Progenitor cell of endocrine pancreas (in vitro differentiated cells): Measurements from ENCODE around the gene DCT. TPM values are rescaled to one million over a fixed set of nuclear protein-coding genes. Genes with fewer than 3 reads are reported as not detected.

Experiments
- DNase-seq: peaks from one replicate; pipeline ENCODE4 v3.0.0; 2021; ENCODE audit warnings: low spot score; ENCODE audit not compliant: unreplicated experiment
- H3K27ac Mint-ChIP-seq: 2 replicates; pipeline ENCODE4 v1.8.0; 2021; ENCODE audit warnings: mild to moderate bottlenecking, moderate library complexity, mixed read lengths
- H3K27me3 Mint-ChIP-seq: 2 replicates; pipeline ENCODE4 v1.8.0; 2021; ENCODE audit warnings: mixed read lengths
- H3K36me3 Mint-ChIP-seq: 2 replicates; pipeline ENCODE4 v1.8.0; 2022; ENCODE audit warnings: mixed read lengths; ENCODE audit not compliant: insufficient read depth
- H3K4me1 Mint-ChIP-seq: 2 replicates; pipeline ENCODE4 v1.8.0; 2021; ENCODE audit warnings: low read depth, mixed read lengths
- H3K4me3 Mint-ChIP-seq: 2 replicates; pipeline ENCODE4 v1.8.0; 2021; ENCODE audit warnings: low read depth, mild to moderate bottlenecking, moderate library complexity, mixed read lengths
- H3K9me3 Mint-ChIP-seq: 2 replicates; pipeline ENCODE4 v1.8.0; 2021; ENCODE audit warnings: low read depth, mixed read lengths
- total RNA-seq: library from RNA; stranded (reverse); gene quantifications from 2 replicates; pipeline ENCODE4 v1.2.1, GENCODE V29; 2021
- TF ChIP-seq, protein P1 (sequence below): fragments of 200-600 bp; sonication (generic); IDR thresholded peaks from one replicate; pipeline ENCODE4 v1.5.0; 2021; ENCODE audit warnings: antibody characterized with exemption, mild to moderate bottlenecking; ENCODE audit not compliant: unreplicated experiment

Gene DCT
- total RNA-seq, 1 donor from 2014 or later = not detected

DNA sequence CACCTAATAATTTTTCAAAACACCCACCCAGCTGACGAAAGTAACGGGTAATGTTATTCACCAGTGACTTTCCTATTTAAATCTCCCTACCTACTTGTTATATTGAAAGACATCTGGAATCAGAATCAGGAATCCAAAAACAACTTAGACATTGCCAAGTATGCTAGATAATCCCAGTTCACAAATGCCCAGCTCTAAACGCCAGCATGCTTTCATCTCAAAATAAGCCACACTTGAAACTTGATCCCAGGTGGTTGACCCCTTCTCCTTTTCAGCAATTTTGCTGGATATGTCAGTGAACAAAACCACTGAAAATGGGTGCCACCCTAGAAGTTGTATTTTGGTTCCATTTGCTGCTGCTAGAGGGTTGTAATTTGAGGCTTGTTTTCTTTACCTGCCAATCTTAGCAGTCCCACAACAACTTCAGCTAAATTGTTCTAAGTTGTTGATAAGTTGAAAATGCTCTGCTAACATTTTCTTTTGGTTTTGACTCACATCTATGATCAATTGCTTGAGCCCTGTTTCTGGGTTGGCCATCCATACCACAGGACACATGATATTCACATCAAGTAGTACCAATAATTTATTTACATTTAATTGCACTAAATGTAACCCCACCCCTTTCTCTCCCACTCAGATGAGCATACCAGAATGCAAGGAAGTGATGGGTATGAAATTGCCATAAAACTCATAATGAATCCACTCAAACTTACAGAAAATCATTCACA lies 66.4 kb downstream of the DCT start:
- no peak overlapping the region for H3K4me3 Mint-ChIP-seq
- TF ChIP-seq, protein P1, sequence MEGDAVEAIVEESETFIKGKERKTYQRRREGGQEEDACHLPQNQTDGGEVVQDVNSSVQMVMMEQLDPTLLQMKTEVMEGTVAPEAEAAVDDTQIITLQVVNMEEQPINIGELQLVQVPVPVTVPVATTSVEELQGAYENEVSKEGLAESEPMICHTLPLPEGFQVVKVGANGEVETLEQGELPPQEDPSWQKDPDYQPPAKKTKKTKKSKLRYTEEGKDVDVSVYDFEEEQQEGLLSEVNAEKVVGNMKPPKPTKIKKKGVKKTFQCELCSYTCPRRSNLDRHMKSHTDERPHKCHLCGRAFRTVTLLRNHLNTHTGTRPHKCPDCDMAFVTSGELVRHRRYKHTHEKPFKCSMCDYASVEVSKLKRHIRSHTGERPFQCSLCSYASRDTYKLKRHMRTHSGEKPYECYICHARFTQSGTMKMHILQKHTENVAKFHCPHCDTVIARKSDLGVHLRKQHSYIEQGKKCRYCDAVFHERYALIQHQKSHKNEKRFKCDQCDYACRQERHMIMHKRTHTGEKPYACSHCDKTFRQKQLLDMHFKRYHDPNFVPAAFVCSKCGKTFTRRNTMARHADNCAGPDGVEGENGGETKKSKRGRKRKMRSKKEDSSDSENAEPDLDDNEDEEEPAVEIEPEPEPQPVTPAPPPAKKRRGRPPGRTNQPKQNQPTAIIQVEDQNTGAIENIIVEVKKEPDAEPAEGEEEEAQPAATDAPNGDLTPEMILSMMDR = no peak
- peaks cover 11% of the 10 kb centered on the region for H3K9me3 Mint-ChIP-seq
- no peak for DNase-seq
- H3K36me3 Mint-ChIP-seq = peaks cover 6% of the 10 kb centered on the region
- H3K27me3 Mint-ChIP-seq = no peaks in the 10 kb centered on the region
- peaks cover 37% of the 10 kb centered on the region for H3K4me1 Mint-ChIP-seq
- peak overlapping the region; percentile 1 for H3K27ac Mint-ChIP-seq

GRCh38 chr13:94411747-94412146 lies 67.7 kb downstream of the DCT start:
- H3K4me3 Mint-ChIP-seq = no peak overlapping the region
- H3K27me3 Mint-ChIP-seq = no peaks in the 10 kb centered on the region
- no peak overlapping the region for H3K27ac Mint-ChIP-seq
- peaks cover 6% of the 10 kb centered on the region for H3K36me3 Mint-ChIP-seq
- H3K9me3 Mint-ChIP-seq = peaks cover 8% of the 10 kb centered on the region
- TF ChIP-seq, protein P1 = no peak
- DNase-seq = no peak
- peaks cover 33% of the 10 kb centered on the region for H3K4me1 Mint-ChIP-seq

- Mint-ChIP-seq H3K27ac (no peak overlapping the region), H3K9me3 (peaks cover 8% of the 10 kb centered on the region), H3K27me3 (no peaks in the 10 kb centered on the region), H3K4me3 (no peak overlapping the region), H3K4me1 (no peaks in the 10 kb centered on the region), H3K36me3 (peaks cover 6% of the 10 kb centered on the region)
- TF ChIP-seq, protein P1 = no peak
- no peak for DNase-seq
Observed at GRCh38 chr13:94408314-94409036, 71.0 kb downstream of the DCT start.

DNA sequence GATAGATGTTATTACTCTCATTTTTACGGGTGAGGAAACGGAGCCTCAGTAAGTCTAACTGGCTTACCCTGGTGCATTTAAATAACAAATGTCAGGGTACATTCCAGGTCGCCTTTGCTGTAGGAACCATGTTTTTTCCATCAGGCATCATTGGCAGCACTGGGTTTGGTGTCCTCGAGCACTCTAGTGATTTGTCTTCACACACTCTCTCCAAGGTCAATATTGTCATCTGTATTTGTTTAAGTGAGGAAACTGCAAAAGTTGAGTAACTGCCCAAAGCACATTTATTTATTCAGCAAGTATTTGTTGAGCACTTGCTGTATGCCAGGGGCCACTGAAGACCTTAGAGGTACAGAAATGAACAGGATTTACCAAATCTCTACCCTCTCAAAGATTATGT lies 78.6 kb downstream of the DCT start:
- no peak for DNase-seq
- Mint-ChIP-seq H3K36me3 (peaks cover 11% of the 10 kb centered on the region), H3K27me3 (no peaks in the 10 kb centered on the region), H3K9me3 (no peaks in the 10 kb centered on the region), H3K4me1 (no peaks in the 10 kb centered on the region), H3K27ac (no peak overlapping the region), H3K4me3 (no peak overlapping the region)
- TF ChIP-seq, protein P1 = no peak

- Mint-ChIP-seq H3K36me3 (peaks cover 11% of the 10 kb centered on the region), H3K9me3 (no peaks in the 10 kb centered on the region), H3K27me3 (no peaks in the 10 kb centered on the region), H3K27ac (no peak overlapping the region), H3K4me3 (no peak overlapping the region), H3K4me1 (no peaks in the 10 kb centered on the region)
- DNase-seq = no peak
- TF ChIP-seq, protein P1 = no peak
Observed at GRCh38 chr13:94399812-94400211, 79.7 kb downstream of the DCT start.
